ENCODE data around the gene YPEL2.

GRCh38 chr17:59439262-59439661, 107.8 kb downstream of the YPEL2 start:
- TF ChIP-seq CTCF (IDR thresholded peaks at IDR 0.05) (no peak), POLR2AphosphoS5 (IDR thresholded peaks at IDR 0.05) (no peak)

Measured in prostate gland (tissue), 2 donors.